ENCODE data around the gene EVI5.

- TF ChIP-seq POLR2AphosphoS5 (IDR thresholded peaks at IDR 0.05; ENCODE audit: low read depth, low read length), result no peak
- TF ChIP-seq POLR2A (IDR thresholded peaks at IDR 0.05; ENCODE audit: low read depth, low read length), result no peak
- no peak for TF ChIP-seq TAF1 (IDR thresholded peaks at IDR 0.05; ENCODE audit: borderline replicate concordance, low read depth, low read length)
These were observed 296.5 kb downstream of the EVI5 start for GRCh38 chr1:92488416-92488815.
